ENCODE data around the gene ANAPC16.

The ANAPC16 gene
- 100 to 158 (median 114) reads per million in 3 donors for total RNA-seq

- Histone ChIP-seq H3K4me3 (ENCODE audit: insufficient read depth, low read depth, low read length, poor library complexity, severe bottlenecking) (peak within 1 kb of the TSS; percentile 66), H3K9me3 (ENCODE audit: control insufficient read depth, low read length) (no peaks in the 10 kb centered on the region), H3K27me3 (replicated peaks; ENCODE audit: control insufficient read depth, insufficient read depth, low read length, poor library complexity, severe bottlenecking) (no peaks in the 10 kb centered on the region), H3K36me3 (ENCODE audit: control insufficient read depth, insufficient read depth, low read length) (peaks cover 6% of the 10 kb centered on the region), H3K4me1 (ENCODE audit: control insufficient read depth, insufficient read depth, low read length, poor library complexity, severe bottlenecking) (peaks cover 20% of the 10 kb centered on the region), H3K27ac (ENCODE audit: insufficient read depth, low read length, poor library complexity, severe bottlenecking) (peak within 1 kb of the TSS; percentile 93)
- peak; percentile 88 to 91 (median 90) for DNase-seq
These were observed at the start of gene ANAPC16, which contains the start of gene ASCC1 for GRCh38 chr10:72215611-72216549. Gene ANAPC16, plus strand, starts transcription at chr10:72216012. Its CDS starts 7,903 bp downstream, at chr10:72223915. Gene ASCC1, minus strand, starts transcription at chr10:72216276. Its CDS starts 2,978 bp downstream, at chr10:72213298.

DNA sequence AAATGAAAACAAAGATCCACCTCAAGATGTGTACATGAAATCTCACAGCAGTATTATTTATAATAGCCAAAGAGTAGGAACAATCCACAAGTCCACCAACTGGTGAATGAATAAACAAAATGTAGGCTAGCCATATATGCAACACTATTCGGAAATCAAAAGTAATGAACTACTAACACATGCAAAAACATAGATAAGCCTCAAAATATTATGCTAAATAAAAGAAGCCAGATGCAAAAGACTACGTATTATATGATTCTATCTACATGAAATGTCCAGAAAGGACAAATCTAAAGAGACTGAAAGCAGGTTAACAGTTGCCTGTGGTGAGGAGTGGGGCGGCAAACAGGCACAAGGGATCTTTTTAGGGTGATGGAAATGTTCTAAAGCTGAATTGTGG, 48.7 kb upstream of the ANAPC16 start:
- H3K9me3 ChIP-seq (ENCODE audit: control insufficient read depth, low read length) = no peaks in the 10 kb centered on the region
- no peak overlapping the region for H3K27ac ChIP-seq (ENCODE audit: insufficient read depth, low read length, poor library complexity, severe bottlenecking)
- no peaks in the 10 kb centered on the region for H3K27me3 ChIP-seq (replicated peaks; ENCODE audit: control insufficient read depth, insufficient read depth, low read length, poor library complexity, severe bottlenecking)
- no peak overlapping the region for H3K4me3 ChIP-seq (ENCODE audit: insufficient read depth, low read depth, low read length, poor library complexity, severe bottlenecking)
- no peaks in the 10 kb centered on the region for H3K36me3 ChIP-seq (ENCODE audit: control insufficient read depth, insufficient read depth, low read length)
- DNase-seq = no peak
- H3K4me1 ChIP-seq (ENCODE audit: control insufficient read depth, insufficient read depth, low read length, poor library complexity, severe bottlenecking) = no peaks in the 10 kb centered on the region

GRCh38 chr10:72170263-72170662, 45.5 kb upstream of the ANAPC16 start:
- H3K27ac ChIP-seq (ENCODE audit: insufficient read depth, low read length, poor library complexity, severe bottlenecking) = no peak overlapping the region
- H3K36me3 ChIP-seq (ENCODE audit: control insufficient read depth, insufficient read depth, low read length) = no peaks in the 10 kb centered on the region
- H3K9me3 ChIP-seq (ENCODE audit: control insufficient read depth, low read length) = no peaks in the 10 kb centered on the region
- no peak for DNase-seq
- H3K4me3 ChIP-seq (ENCODE audit: insufficient read depth, low read depth, low read length, poor library complexity, severe bottlenecking) = no peak overlapping the region
- no peaks in the 10 kb centered on the region for H3K4me1 ChIP-seq (ENCODE audit: control insufficient read depth, insufficient read depth, low read length, poor library complexity, severe bottlenecking)
- no peaks in the 10 kb centered on the region for H3K27me3 ChIP-seq (replicated peaks; ENCODE audit: control insufficient read depth, insufficient read depth, low read length, poor library complexity, severe bottlenecking)

- H3K9me3 ChIP-seq (ENCODE audit: control insufficient read depth, low read length) = no peaks in the 10 kb centered on the region
- H3K27ac ChIP-seq (ENCODE audit: insufficient read depth, low read length, poor library complexity, severe bottlenecking) = no peak overlapping the region
- no peaks in the 10 kb centered on the region for H3K27me3 ChIP-seq (replicated peaks; ENCODE audit: control insufficient read depth, insufficient read depth, low read length, poor library complexity, severe bottlenecking)
- no peaks in the 10 kb centered on the region for H3K36me3 ChIP-seq (ENCODE audit: control insufficient read depth, insufficient read depth, low read length)
- H3K4me3 ChIP-seq (ENCODE audit: insufficient read depth, low read depth, low read length, poor library complexity, severe bottlenecking) = no peak overlapping the region
- no peak for DNase-seq
- no peaks in the 10 kb centered on the region for H3K4me1 ChIP-seq (ENCODE audit: control insufficient read depth, insufficient read depth, low read length, poor library complexity, severe bottlenecking)
These were observed 45.1 kb upstream of the ANAPC16 start for GRCh38 chr10:72170733-72171132.

DNA sequence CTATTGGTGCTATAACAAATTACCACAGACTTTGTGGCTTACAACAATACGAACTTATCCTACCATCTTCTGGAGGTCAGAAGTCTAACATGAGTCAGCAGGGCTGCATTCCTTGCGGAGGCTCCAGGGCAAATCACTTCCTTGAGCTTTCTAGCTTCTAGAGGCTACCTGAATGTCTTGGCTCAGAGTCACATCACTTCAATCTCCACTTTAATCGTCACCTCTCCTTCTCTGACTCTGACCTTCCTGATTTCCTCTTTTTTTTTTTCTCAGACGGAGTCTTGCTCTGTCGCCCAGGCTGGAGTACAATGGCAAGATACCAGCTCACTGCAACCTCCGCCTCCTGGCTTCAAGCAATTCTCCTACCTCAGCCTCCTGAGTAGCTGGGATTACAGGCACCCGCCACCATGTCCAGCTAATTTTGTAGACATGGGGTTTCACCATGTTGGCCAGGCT, 44.6 kb upstream of the ANAPC16 start:
- H3K27ac ChIP-seq (ENCODE audit: insufficient read depth, low read length, poor library complexity, severe bottlenecking) = no peak overlapping the region
- H3K36me3 ChIP-seq (ENCODE audit: control insufficient read depth, insufficient read depth, low read length) = no peaks in the 10 kb centered on the region
- H3K4me1 ChIP-seq (ENCODE audit: control insufficient read depth, insufficient read depth, low read length, poor library complexity, severe bottlenecking) = no peaks in the 10 kb centered on the region
- H3K9me3 ChIP-seq (ENCODE audit: control insufficient read depth, low read length) = no peaks in the 10 kb centered on the region
- DNase-seq = no peak
- no peak overlapping the region for H3K4me3 ChIP-seq (ENCODE audit: insufficient read depth, low read depth, low read length, poor library complexity, severe bottlenecking)
- no peaks in the 10 kb centered on the region for H3K27me3 ChIP-seq (replicated peaks; ENCODE audit: control insufficient read depth, insufficient read depth, low read length, poor library complexity, severe bottlenecking)

- no peak overlapping the region for H3K27ac ChIP-seq (ENCODE audit: insufficient read depth, low read length, poor library complexity, severe bottlenecking)
- no peak for DNase-seq
- H3K9me3 ChIP-seq (ENCODE audit: control insufficient read depth, low read length) = no peaks in the 10 kb centered on the region
- H3K36me3 ChIP-seq (ENCODE audit: control insufficient read depth, insufficient read depth, low read length) = no peaks in the 10 kb centered on the region
- no peaks in the 10 kb centered on the region for H3K27me3 ChIP-seq (replicated peaks; ENCODE audit: control insufficient read depth, insufficient read depth, low read length, poor library complexity, severe bottlenecking)
- H3K4me3 ChIP-seq (ENCODE audit: insufficient read depth, low read depth, low read length, poor library complexity, severe bottlenecking) = no peak overlapping the region
- no peaks in the 10 kb centered on the region for H3K4me1 ChIP-seq (ENCODE audit: control insufficient read depth, insufficient read depth, low read length, poor library complexity, severe bottlenecking)
These were observed 42.6 kb upstream of the ANAPC16 start for GRCh38 chr10:72173262-72173618.

DNA sequence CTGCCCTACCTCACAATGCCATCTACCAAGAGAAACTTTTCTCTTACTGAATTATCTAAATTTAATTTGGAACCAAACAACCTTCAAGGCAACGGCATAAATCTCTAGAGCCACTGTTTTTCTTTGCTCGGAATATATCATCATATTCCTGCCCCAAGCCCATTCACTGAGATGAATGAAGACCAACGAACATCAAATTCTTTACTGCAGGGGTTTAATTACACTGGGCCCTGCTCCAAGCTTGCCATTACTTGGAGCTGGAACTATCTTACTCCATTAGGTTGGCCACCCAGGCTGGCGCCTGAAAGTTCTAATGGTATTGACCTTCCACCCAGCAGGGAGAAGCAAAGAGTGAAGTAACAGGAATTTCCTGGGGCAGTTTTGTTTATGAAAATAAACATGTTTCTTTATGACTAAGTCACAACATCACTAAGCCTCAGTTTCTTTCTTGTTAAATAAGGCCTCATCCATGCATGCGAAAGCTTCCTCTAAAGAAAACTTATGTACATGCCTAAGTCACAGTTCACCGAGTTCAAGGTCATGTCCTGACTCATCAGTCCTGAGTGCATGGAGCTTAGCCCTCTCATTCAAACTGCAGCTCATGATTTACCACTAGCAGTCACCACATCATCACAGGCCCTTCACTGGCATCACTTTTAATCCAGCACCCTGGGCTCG, 42.1 kb upstream of the ANAPC16 start:
- H3K36me3 ChIP-seq (ENCODE audit: control insufficient read depth, insufficient read depth, low read length) = no peaks in the 10 kb centered on the region
- DNase-seq = no peak
- H3K27me3 ChIP-seq (replicated peaks; ENCODE audit: control insufficient read depth, insufficient read depth, low read length, poor library complexity, severe bottlenecking) = no peaks in the 10 kb centered on the region
- no peaks in the 10 kb centered on the region for H3K4me1 ChIP-seq (ENCODE audit: control insufficient read depth, insufficient read depth, low read length, poor library complexity, severe bottlenecking)
- no peak overlapping the region for H3K4me3 ChIP-seq (ENCODE audit: insufficient read depth, low read depth, low read length, poor library complexity, severe bottlenecking)
- H3K27ac ChIP-seq (ENCODE audit: insufficient read depth, low read length, poor library complexity, severe bottlenecking) = no peak overlapping the region
- H3K9me3 ChIP-seq (ENCODE audit: control insufficient read depth, low read length) = no peaks in the 10 kb centered on the region

DNA sequence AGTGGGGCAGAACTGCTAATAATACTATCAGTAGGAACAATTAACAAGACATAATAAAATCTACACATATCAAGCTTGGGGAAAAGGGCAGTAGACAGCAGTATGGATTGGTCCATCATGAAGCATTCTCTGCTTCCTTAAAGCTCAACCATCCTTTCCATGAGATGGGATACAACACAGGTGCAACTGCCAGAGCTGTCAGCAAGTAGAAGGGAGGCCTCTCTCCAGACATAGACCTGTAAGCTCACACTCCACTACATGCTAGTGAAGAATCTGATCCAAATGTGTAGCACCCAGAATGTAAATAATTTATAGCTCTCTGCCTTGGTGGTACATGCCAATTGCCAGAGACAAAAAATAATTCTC, 41.5 kb upstream of the ANAPC16 start:
- no peak for DNase-seq
- Histone ChIP-seq H3K27ac (ENCODE audit: insufficient read depth, low read length, poor library complexity, severe bottlenecking) (no peak overlapping the region), H3K27me3 (replicated peaks; ENCODE audit: control insufficient read depth, insufficient read depth, low read length, poor library complexity, severe bottlenecking) (no peaks in the 10 kb centered on the region), H3K4me1 (ENCODE audit: control insufficient read depth, insufficient read depth, low read length, poor library complexity, severe bottlenecking) (no peaks in the 10 kb centered on the region), H3K4me3 (ENCODE audit: insufficient read depth, low read depth, low read length, poor library complexity, severe bottlenecking) (no peak overlapping the region), H3K9me3 (ENCODE audit: control insufficient read depth, low read length) (no peaks in the 10 kb centered on the region), H3K36me3 (ENCODE audit: control insufficient read depth, insufficient read depth, low read length) (peaks cover 3% of the 10 kb centered on the region)

GRCh38 chr10:72175149-72175548, 40.7 kb upstream of the ANAPC16 start:
- Histone ChIP-seq H3K4me3 (ENCODE audit: insufficient read depth, low read depth, low read length, poor library complexity, severe bottlenecking) (no peak overlapping the region), H3K4me1 (ENCODE audit: control insufficient read depth, insufficient read depth, low read length, poor library complexity, severe bottlenecking) (no peaks in the 10 kb centered on the region), H3K9me3 (ENCODE audit: control insufficient read depth, low read length) (no peaks in the 10 kb centered on the region), H3K27me3 (replicated peaks; ENCODE audit: control insufficient read depth, insufficient read depth, low read length, poor library complexity, severe bottlenecking) (no peaks in the 10 kb centered on the region), H3K36me3 (ENCODE audit: control insufficient read depth, insufficient read depth, low read length) (peaks cover 6% of the 10 kb centered on the region), H3K27ac (ENCODE audit: insufficient read depth, low read length, poor library complexity, severe bottlenecking) (no peak overlapping the region)
- no peak for DNase-seq

DNA sequence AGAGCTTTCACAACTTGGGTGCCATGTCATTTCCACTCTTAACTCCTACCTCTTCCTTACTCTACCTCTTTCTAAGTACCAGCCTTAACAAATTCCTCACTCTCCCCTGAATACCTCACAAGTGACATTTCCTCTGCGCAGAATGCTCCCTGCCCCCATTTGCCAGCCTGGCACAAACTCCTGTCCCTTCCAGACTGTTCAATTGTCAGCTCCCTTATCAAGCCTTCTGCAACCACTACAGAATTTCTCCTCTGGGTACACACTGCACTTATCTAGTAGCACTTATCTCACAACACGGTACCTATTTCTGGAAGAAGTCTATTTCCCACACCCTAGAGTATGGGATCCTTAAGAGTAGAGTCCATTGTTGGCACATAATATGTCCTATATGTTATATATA, 39.1 kb upstream of the ANAPC16 start:
- Histone ChIP-seq H3K4me1 (ENCODE audit: control insufficient read depth, insufficient read depth, low read length, poor library complexity, severe bottlenecking) (no peaks in the 10 kb centered on the region), H3K36me3 (ENCODE audit: control insufficient read depth, insufficient read depth, low read length) (peaks cover 6% of the 10 kb centered on the region), H3K27me3 (replicated peaks; ENCODE audit: control insufficient read depth, insufficient read depth, low read length, poor library complexity, severe bottlenecking) (no peaks in the 10 kb centered on the region), H3K27ac (ENCODE audit: insufficient read depth, low read length, poor library complexity, severe bottlenecking) (no peak overlapping the region), H3K4me3 (ENCODE audit: insufficient read depth, low read depth, low read length, poor library complexity, severe bottlenecking) (no peak overlapping the region), H3K9me3 (ENCODE audit: control insufficient read depth, low read length) (no peaks in the 10 kb centered on the region)
- no peak for DNase-seq

Measured in effector memory CD4-positive, alpha-beta T cell (primary cell).